SH-SY5Y (cell line): ENCODE results near the gene PRRT1.

Experiments
- GATA2 ChIP-seq: IDR thresholded peaks from 2 replicates; pipeline ENCODE4 v1.6.1; 2011; ENCODE audit warnings: mild to moderate bottlenecking, low read depth, low read length
- GATA3 ChIP-seq: IDR thresholded peaks from 2 replicates; pipeline ENCODE4 v1.6.1; 2011; ENCODE audit warnings: low read depth, mild to moderate bottlenecking, low read length, moderate library complexity

GRCh38 chr6:32177788-32178546 is 26.2 kb upstream of the PRRT1 start, which contains the start of gene RNF5:
- TF ChIP-seq GATA3, result no peak
- no peak for TF ChIP-seq GATA2
